Esophagus squamous epithelium (tissue), 5 donors: ENCODE results near the gene SLC25A29. TPM values are rescaled to one million over a fixed set of nuclear protein-coding genes. Genes with fewer than 3 reads are reported as not detected.
"Not testable (repeated sequence)": the region's sequence is repeated elsewhere in the genome, so short reads cannot be mapped to it uniquely, and the experiment has no call there.

Experiments
- DNase-seq: peaks from one replicate; lab custom pipeline; 2025; lab: John Stamatoyannopoulos, UW
- H3K27ac ChIP-seq, 4 donors: fragments of 200-600 bp; sonication (generic); one replicate each; pipeline ENCODE4 v1.5.1; 2016 to 2019; ENCODE audit warnings: mild to moderate bottlenecking in 1 of 4
- H3K27me3 ChIP-seq, 4 donors: fragments of 200-600 bp; sonication (generic); 1 replicate in 3 of 4; 2 replicates in 1 of 4; pipeline versions ENCODE4 v1.5.1 to v1.6.0; 2017 to 2021; ENCODE audit warnings: antibody characterized with exemption in 1 of 4
- H3K36me3 ChIP-seq, 3 donors: fragments of 200-600 bp; sonication (generic); one replicate each; pipeline ENCODE4 v1.5.1; 2016 to 2019
- H3K4me1 ChIP-seq, 3 donors: fragments of 200-600 bp; sonication (generic); one replicate each; pipeline ENCODE4 v1.5.1; 2017 to 2019
- H3K4me3 ChIP-seq, 4 donors: fragments of 200-600 bp; sonication (generic); 1 replicate in 3 of 4; 2 replicates in 1 of 4; pipeline ENCODE4 v1.5.1; 2016 to 2019; ENCODE audit warnings: mild to moderate bottlenecking in 2 of 4, moderate library complexity in 1 of 4
- H3K9me3 ChIP-seq, 3 donors: fragments of 200-600 bp; sonication (generic); one replicate each; pipeline ENCODE4 v1.5.1; 2016 to 2019
- CTCF ChIP-seq, 6 experiments: fragments of 450-650 bp in 4 of 6; fragments of 200-600 bp in 2 of 6; sonication (generic) in 2 of 6; IDR thresholded peaks; one replicate each; pipeline ENCODE4 v1.5.1; 2016 to 2019; ENCODE audit warnings: antibody characterized with exemption in 6 of 6, mild to moderate bottlenecking in 4 of 6, moderate library complexity in 4 of 6
- POLR2A ChIP-seq, 4 donors: fragments of 450-650 bp; IDR thresholded peaks; one replicate each; pipeline ENCODE4 v1.6.1; 2017; ENCODE audit warnings: antibody characterized with exemption in 4 of 4, mild to moderate bottlenecking in 4 of 4, moderate library complexity in 3 of 4
- WGBS, 2 donors: methylation state at CpG; one replicate each; pipeline ENCODE4 v1.1.5; 2018; 5-methylcytosine and 5-hydroxymethylcytosine counted together
- intact Hi-C: fragments of 100-400 bp; cut with DNase I; formaldehyde crosslinking; loops from one replicate; pipeline ENCODE4 v1.15.0; 2022
- total RNA-seq, 4 donors: library from RNA; depleted of rRNA; stranded (reverse); fragments of >200 nt; gene quantifications; one replicate each; pipeline ENCODE4 v1.1.0, GENCODE V29; 2016
- donor health status: DM: yes; HTN: yes; CAD: no.

Gene SLC25A29
- total RNA-seq, 4 donors from 2014 or later, result 23.3 to 64.3 (median 55.6) TPM

DNA sequence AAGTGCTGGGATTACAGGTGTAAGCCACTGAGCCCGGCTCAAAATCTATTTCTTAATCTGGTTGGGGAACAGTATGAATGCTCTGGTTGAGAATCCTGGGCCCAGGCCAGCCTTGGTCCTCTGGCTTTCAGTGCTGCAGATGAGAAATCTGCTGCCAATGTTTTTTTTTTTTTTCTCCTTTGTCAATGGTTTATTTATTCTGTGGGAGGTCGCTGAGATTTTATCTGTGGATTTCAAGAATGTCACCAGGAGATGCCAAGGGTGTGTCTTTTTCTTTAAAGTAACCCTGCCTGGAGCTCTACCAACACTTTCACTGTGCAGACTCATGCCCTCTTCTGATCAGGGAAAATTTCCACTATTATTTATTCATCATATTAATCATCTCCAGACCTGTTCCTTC is 3.6 kb downstream of the SLC25A29 start:
- peaks cover 0 to 8% (median 0%) of the 10 kb centered on the region in 3 donors for H3K36me3 ChIP-seq
- H3K27ac ChIP-seq, result peak overlapping the region in 3 of 4 donors; percentile 57 to 96 (median 86)
- intact Hi-C loops, result loop anchor here (10.0 kb wide), 1 partner anchor 72 kb away; the partner anchor contains the start of gene WDR25
- WGBS, 2 donors, result 13 to 19% methylated on average over 2 of the region's 2 CpGs
- no peaks in the 10 kb centered on the region for H3K9me3 ChIP-seq
- no peak for DNase-seq
- TF ChIP-seq CTCF (IDR thresholded peaks at IDR 0.05) (no peak), POLR2A (IDR thresholded peaks at IDR 0.05) (no peak)
- H3K4me3 ChIP-seq, result no peak overlapping the region
- H3K4me1 ChIP-seq, result peaks cover 28 to 69% (median 39%) of the 10 kb centered on the region in 3 donors
- H3K27me3 ChIP-seq, result no peaks in the 10 kb centered on the region

DNA sequence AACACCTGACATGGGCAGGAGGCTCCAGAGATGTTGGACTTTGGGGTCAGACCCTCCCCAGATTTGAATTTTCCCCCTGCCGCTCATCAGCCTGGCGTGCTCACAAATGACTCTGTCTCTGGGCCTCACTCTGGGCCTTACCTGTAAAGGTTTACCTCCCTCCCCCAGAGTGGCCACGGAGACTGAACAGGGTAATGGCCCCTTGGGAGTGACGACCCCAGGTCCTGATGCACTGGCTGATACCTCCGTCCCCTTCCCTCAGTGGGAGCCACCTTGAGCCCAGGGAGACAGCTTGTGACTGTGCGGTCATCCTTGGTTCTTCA is 7.0 kb downstream of the SLC25A29 start:
- no peak for DNase-seq
- intact Hi-C loops, result no loop called here
- peaks cover 0 to 29% (median 0%) of the 10 kb centered on the region in 3 donors for H3K36me3 ChIP-seq
- WGBS, 2 donors, result no CpG with 5 or more reads among the region's 6 CpGs
- peaks cover 28 to 62% (median 33%) of the 10 kb centered on the region in 3 donors for H3K4me1 ChIP-seq
- H3K27ac ChIP-seq, result no peak overlapping the region
- TF ChIP-seq POLR2A (IDR thresholded peaks at IDR 0.05), result no peak
- TF ChIP-seq CTCF (IDR thresholded peaks at IDR 0.05), result no peak
- no peak overlapping the region for H3K4me3 ChIP-seq
- H3K27me3 ChIP-seq, result no peaks in the 10 kb centered on the region
- H3K9me3 ChIP-seq, result no peaks in the 10 kb centered on the region

DNA sequence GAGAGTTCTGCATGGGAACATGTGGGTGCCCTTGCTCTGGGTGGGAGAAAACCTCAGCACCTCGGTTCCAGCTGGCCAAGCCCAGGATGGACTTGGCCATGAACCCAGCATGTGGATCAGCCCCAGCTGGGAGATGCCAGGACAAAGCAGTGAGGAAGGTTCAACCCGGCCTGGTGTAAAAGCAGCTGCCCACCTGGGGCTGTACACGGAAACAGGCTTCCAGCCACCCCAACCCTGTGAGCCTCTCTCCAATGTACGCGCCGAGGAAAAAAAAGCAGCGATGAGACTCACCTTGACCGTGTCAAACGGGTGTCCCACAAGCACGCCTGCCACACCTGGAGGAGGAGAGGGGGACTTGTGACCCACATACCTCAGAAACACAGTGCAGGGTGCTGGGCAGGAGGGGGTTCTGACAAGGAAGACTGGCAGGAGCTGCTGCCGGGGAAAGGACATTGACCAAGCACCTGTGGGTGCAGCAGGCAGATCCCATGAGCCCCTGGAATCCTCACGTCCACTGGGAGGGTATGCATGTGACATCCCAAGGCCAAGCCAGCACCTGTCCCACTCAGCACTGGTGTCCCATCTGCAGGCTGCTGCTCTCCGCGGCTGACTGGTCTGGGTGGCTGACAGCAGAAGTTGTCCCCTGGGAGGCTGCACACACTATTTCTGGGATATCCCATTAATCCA is 7.5 kb downstream of the SLC25A29 start:
- intact Hi-C loops, result no loop called here
- H3K27ac ChIP-seq, result no peak overlapping the region
- H3K4me3 ChIP-seq, result no peak overlapping the region
- DNase-seq, result no peak
- H3K9me3 ChIP-seq, result no peaks in the 10 kb centered on the region
- peaks cover 0 to 33% (median 0%) of the 10 kb centered on the region in 3 donors for H3K36me3 ChIP-seq
- 85 to 91% methylated on average over 12 of the region's 14 CpGs for WGBS, 2 donors
- no peaks in the 10 kb centered on the region for H3K27me3 ChIP-seq
- H3K4me1 ChIP-seq, result peaks cover 23 to 57% (median 28%) of the 10 kb centered on the region in 3 donors
- TF ChIP-seq CTCF (IDR thresholded peaks at IDR 0.05) (no peak), POLR2A (IDR thresholded peaks at IDR 0.05) (no peak)

- TF ChIP-seq CTCF (IDR thresholded peaks at IDR 0.05) (no peak), POLR2A (IDR thresholded peaks at IDR 0.05) (no peak)
- 23 to 42% methylated on average over 5 to 14 of the region's 30 CpGs for WGBS, 2 donors
- intact Hi-C loops, result no loop called here
- Histone ChIP-seq H3K9me3 (no peaks in the 10 kb centered on the region), H3K27me3 (no peaks in the 10 kb centered on the region), H3K27ac (peak overlapping the region; percentile 48 to 75 (median 71)), H3K4me1 (peaks cover 15 to 46% (median 19%) of the 10 kb centered on the region in 3 donors), H3K36me3 (peaks cover 0 to 42% (median 3%) of the 10 kb centered on the region in 3 donors), H3K4me3 (peak overlapping the region in 2 of 4 donors; percentile 1 to 34)
- DNase-seq, result no peak
Observed at GRCh38 chr14:100297320-100298300, 8.6 kb downstream of the SLC25A29 start.

DNA sequence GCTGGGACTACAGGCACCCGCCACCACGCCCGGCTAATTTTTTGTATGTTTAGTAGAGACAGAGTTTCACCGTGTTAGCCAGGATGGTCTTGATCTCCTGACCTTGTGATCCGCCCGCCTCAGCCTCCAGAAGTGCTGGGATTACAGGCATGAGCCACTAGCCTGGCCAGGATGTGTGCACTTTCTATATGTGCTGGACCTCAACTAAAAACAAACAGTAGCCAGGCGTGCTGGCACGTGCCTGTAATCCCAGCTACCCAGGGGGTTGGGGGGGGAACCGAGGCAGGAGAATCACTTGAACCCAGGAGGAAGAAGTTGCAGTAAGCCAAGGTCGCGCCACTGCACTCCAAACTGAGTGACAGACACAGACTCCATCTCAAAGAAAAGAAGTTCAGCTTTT is 9.5 kb downstream of the SLC25A29 start:
- Histone ChIP-seq H3K27ac (peak overlapping the region in 3 of 4 donors; percentile 68 to 75 (median 74)), H3K36me3 (peaks cover 0 to 51% (median 12%) of the 10 kb centered on the region in 3 donors), H3K4me1 (peaks cover 15 to 37% (median 19%) of the 10 kb centered on the region in 3 donors)
- H3K27me3 ChIP-seq, H3K4me3 ChIP-seq, intact Hi-C loops, DNase-seq, H3K9me3 ChIP-seq: not testable (repeated sequence)
- 78 to 88% methylated on average over 8 to 11 of the region's 11 CpGs for WGBS, 2 donors
